GM21825 (cell line): ENCODE data around the gene TMEM30A.
A peak's percentile ranks its signal among the peaks of the same experiment; 100 is the strongest.

Source experiments
- ATAC-seq: cut with Tn5 transposase; IDR thresholded peaks from one replicate; pipeline ENCODE4 v1.9.1; 2021; ENCODE audit warnings: mild to moderate bottlenecking, moderate library complexity; ENCODE audit not compliant: unreplicated experiment

TMEM30A gene

DNA sequence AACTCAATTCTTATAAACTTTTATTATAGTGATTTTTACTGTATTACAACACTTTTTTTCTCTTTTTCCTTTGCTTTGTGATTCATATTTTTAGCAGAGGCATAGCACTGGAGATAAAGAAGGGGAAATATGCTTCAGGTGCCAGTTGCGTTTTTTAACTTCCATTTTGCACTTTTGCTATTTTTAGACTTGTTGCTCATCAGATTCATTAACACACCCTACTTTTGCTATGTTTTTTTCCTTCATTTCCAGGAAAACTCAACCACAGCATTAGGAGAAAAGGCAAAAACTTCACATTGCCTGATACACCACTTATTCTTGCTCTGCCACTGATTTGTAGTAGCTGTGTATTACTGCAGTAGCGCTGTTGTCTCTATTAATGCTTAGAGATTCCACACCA is 8.0 kb upstream of the TMEM30A start:
- ATAC-seq = no peak

GRCh38 chr6:75291744-75292143 is 7.2 kb upstream of the TMEM30A start:
- no peak for ATAC-seq

GRCh38 chr6:75291331-75291730 is 6.7 kb upstream of the TMEM30A start:
- no peak for ATAC-seq

- ATAC-seq = no peak
Observed at GRCh38 chr6:75290136-75290945, 5.7 kb upstream of the TMEM30A start.

- ATAC-seq = no peak
Observed at GRCh38 chr6:75288023-75288422, 3.4 kb upstream of the TMEM30A start.

GRCh38 chr6:75287424-75287823 is 2.8 kb upstream of the TMEM30A start:
- no peak for ATAC-seq

DNA sequence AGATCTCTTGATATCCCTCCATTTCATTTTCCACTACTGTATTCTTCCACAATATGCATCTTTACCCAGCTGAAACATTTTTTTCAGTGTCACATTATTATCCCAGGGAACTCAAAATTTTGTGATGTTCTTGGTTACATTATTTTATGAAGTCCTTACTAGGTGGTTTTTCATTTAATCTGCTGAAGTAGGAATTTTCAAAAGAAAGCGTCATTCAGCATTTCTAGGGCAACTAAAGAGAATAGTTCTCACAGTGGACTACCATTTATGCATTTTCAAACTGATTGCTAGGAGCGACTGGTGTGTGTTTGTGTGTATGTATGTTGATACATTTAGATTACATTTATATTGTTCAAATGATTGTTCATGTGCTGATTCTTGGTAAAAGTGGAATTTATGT is 2.4 kb upstream of the TMEM30A start:
- ATAC-seq = no peak

DNA sequence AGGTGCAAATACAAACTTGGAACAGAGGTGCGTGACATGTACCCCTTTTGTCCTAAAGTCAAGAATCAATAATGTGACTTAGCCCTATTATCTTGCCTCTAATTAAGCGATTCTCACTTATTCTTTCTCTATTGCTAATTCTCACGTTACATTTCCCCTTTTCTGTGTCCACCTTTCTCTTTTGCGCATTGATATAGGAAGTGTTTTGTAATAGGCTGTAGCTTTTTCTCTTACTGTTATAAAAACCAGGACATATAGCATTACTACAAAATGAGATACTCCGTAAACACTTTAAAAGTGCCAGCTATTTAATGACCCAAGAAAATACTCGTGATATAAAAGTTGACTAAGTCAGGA is 669 bp upstream of the TMEM30A start:
- no peak for ATAC-seq

DNA sequence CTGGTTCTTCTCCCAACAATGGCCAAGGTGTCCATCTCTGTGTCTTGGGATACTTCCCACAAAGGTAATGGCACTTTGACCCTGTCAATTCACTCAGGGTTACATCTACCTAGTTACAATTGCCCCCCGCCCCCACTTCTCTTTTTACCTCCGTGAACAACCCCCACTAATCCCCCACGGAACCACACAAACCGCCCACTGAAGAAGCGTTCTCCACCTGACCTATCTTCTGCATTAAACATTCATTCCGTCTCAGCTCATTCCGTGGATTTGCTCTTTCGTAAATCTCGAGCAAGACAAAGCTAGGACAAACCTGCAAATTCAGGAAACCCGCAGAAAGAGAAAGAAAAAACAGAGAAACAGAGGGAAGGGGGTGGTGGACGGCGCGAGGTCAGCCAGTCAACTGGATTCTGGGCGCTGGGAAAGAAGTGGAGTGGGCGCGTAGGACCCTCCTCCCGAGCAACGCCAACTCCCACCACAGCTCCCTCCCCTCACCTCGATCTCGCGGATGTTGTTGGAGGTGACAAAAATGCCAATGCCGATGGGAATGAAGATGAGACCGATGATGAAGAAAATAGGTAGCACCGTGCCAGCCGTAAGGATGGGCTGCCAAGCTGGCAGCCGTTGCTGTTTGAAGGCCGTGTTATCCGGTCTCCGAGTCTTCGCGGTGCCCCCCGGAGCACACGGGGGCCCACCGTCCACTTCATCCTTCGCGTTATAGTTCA is 523 bp downstream of the TMEM30A start:
- peak; percentile 24 for ATAC-seq

GRCh38 chr6:75282706-75283105 is 1.9 kb downstream of the TMEM30A start:
- ATAC-seq = no peak

DNA sequence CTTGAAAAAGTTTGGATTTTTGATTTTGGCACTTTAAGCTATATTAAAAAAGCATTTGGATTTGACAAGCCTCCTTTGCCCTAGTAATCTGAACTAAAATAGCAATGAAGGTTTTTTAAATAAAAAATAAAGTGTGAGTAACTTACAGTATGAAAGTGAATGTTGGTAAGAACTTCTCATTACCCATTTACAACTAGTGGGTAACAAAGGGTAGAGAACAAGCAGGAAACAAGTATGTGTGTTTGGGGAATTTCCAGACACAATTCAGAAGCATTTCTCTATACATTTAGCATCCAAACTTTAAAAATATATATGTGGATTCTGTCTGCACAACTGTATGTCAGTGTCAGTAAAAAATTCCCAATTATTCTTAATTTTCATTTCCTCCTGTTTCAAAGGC is 2.9 kb downstream of the TMEM30A start:
- ATAC-seq = peak; percentile 22

DNA sequence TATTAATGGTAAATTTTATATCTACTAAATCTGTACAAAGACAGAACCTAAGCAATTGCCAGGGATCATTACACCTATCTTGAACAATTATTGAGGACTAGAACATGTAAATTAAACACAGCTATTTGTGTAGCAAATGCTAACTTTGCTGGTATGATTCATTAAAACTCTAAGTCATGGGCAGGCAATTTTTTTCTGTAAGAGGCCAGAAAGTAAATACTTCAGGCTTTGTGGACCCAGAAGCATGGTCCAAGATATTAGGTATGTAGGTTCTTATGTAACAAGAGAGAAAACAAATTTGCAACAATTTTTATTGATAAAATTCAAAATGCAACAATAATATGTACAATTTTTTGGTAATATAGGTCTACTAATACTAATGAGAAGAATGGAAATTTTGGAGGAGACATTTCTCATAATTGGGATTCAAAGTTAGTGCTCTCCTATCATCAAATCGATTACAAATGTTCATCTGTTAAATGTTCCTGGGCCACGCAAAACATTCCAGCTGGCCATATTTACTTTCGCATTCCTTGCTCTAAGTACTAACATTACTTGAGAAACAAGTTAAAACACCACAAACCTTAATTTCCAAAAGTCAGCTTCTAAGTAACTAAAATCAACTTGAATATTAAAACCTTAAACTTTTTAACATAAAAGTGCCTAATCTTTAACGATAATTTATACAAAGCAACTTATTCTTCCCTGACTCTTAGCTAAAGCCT is 4.3 kb downstream of the TMEM30A start:
- no peak for ATAC-seq

DNA sequence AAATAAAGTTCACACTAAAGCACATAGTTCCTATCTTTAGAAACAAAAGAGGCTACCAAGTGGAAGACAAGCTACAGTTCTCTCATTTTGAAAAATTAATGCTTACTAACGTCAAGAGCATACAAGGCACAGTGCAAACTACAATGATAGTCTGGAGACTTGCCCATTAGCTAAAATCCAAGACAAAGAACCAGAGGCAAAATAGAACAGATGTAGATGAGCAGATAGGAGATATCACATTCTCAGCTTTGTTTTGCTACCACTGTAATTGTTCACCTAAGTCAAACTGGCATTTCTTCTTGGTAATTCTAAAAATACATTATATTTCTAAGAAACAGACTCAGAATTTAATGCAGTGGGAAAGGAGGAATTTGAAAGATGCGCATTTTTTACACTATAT is 5.2 kb downstream of the TMEM30A start:
- ATAC-seq = no peak

DNA sequence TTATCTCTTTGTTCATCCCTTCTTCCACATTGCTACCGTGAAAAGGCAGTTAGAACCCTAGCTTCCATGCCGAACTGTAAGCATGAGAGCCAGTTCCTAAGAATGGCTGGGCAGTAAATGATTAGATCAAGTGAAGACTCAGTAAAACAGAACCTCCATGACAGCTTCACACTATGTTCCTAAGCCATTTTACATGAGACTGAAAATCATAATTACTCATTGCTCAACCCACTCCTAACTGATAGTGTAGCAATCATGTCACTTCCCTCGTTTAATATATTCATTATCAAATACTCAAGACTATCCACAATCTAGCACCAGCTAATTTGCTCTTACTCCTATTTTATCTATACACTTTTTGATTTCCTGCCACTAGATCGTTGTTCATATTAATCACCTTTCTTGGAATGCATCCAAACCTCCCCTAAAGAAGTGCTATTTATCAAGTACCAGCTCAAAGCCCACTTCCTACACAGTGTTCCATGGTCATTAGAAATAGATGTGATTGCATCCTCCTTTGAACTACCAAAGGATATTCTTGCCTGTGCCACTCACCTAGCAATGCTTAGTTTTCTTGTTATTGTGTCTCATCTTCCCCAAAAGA is 6.0 kb downstream of the TMEM30A start:
- ATAC-seq = no peak

DNA sequence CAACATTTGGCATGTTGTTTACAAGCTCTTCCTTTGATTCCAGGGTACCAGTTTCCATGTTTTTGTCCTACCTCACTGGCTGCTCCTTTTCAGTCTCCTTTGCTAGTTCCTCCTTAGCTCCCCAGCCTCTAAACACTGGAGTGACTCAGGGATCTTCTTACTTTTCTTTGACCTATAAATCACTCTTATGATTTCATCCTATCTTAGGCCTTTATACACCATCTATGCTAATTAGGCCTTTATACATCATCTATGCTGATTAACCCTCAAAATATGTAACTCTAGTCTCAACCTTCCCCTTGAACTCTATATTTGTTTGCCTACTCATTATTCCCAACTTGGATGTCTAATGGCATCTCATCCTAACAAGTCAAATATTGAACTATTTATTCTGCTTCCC is 9.5 kb downstream of the TMEM30A start:
- ATAC-seq = no peak

GRCh38 chr6:75273009-75273408 is 11.6 kb downstream of the TMEM30A start:
- ATAC-seq = no peak

DNA sequence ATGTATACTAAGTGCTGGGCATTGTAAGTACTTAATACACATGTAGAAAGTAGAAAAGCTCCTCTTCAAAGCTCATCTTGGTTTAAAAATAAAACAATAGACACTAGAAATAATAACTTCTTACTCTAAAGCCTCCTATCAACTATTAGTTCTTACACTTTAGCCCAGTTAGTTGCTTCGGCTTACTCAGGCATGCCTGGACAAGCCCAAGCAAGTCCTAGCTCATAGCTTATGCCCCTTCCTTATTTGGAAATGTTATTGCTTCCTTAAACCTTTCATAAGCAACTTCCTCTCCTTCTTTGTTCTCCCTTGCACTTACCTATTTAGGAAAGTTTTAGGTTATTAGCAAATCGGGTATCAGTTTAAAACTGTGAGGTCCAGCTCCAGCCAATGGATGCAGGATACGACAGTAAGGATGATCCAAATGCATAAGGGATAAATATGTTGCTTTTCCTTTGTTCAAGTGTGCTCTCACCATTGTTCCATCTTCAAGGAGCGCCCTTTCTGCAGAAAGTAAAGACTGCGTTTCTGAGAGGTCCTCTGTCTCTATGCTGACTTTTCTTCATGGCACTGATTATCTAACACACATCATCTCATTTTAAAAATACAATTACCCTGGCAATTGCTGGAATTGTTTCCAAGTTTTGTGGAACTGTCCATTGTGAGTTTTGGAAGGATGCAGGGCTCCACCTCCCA is 12.3 kb downstream of the TMEM30A start:
- no peak for ATAC-seq

GRCh38 chr6:75268988-75269354 is 15.6 kb downstream of the TMEM30A start:
- no peak for ATAC-seq

GRCh38 chr6:75268121-75268987 is 16.2 kb downstream of the TMEM30A start:
- no peak for ATAC-seq

DNA sequence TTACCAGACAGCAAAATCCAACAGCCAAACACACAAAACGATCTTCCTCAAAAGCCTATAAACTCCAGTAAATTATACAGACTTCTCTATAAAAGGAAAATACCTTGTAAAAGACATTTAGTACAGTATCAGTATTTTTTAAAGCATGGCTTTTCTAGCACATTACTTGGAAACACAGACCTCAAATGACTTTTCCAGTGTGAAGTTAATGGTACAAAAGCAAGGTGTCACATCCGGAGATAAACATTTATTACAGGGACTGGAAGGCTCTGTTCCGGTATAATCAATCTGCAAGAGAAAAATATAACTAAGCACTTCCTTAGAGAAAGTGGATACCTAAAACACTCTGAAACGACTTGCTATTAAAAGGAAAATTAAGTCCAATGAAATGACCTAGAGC is 17.1 kb downstream of the TMEM30A start:
- no peak for ATAC-seq
